Erythroblast (primary cell): Measurements from ENCODE around the gene GPA33.

ENCODE experiments used
- DNase-seq, 2 experiments: peaks; one replicate each; lab custom pipeline; 2025; lab: John Stamatoyannopoulos, UW
- GATA1 ChIP-seq: IDR thresholded peaks from 2 replicates; pipeline ENCODE4 v1.6.1; 2011; ENCODE audit warnings: low read depth, mild to moderate bottlenecking, control low read depth, low read length, moderate library complexity
- POLR2A ChIP-seq: IDR thresholded peaks from 2 replicates; pipeline ENCODE4 v1.6.1; 2011; ENCODE audit warnings: mild to moderate bottlenecking, low read length

The GPA33 gene

GRCh38 chr1:167126811-167127210, 36.6 kb upstream of the GPA33 start:
- DNase-seq: no peak
- TF ChIP-seq GATA1 (no peak), POLR2A (no peak)

- TF ChIP-seq GATA1 (no peak), POLR2A (no peak)
Measured at GRCh38 chr1:167126317-167126716, 36.1 kb upstream of the GPA33 start.

GRCh38 chr1:167122568-167122967, 32.4 kb upstream of the GPA33 start:
- TF ChIP-seq POLR2A (no peak), GATA1 (no peak)
- no peak for DNase-seq

More at GRCh38 chr1:167126317-167126716, 36.1 kb upstream of the GPA33 start:
- DNase-seq: no peak

GRCh38 chr1:167122121-167122480, 31.9 kb upstream of the GPA33 start:
- TF ChIP-seq POLR2A (no peak), GATA1 (no peak)
- DNase-seq: no peak

GRCh38 chr1:167121375-167122120, 31.4 kb upstream of the GPA33 start:
- DNase-seq: peak in 1 of 2 experiments; percentile 5
- TF ChIP-seq GATA1: no peak
- TF ChIP-seq POLR2A: no peak

GRCh38 chr1:167120899-167121298, 30.7 kb upstream of the GPA33 start:
- DNase-seq: no peak
- TF ChIP-seq POLR2A (no peak), GATA1 (no peak)

- no peak for DNase-seq
- TF ChIP-seq GATA1 (no peak), POLR2A (no peak)
Measured at GRCh38 chr1:167119696-167120095, 29.5 kb upstream of the GPA33 start.

GRCh38 chr1:167118188-167118587, 28.0 kb upstream of the GPA33 start:
- TF ChIP-seq POLR2A (no peak), GATA1 (no peak)
- no peak for DNase-seq

GRCh38 chr1:167117225-167117624, 27.0 kb upstream of the GPA33 start:
- DNase-seq: no peak
- TF ChIP-seq POLR2A: no peak

- DNase-seq: no peak
- TF ChIP-seq POLR2A (no peak), GATA1 (no peak)
Measured at GRCh38 chr1:167116174-167116573, 26.0 kb upstream of the GPA33 start.

GRCh38 chr1:167115655-167116054, 25.5 kb upstream of the GPA33 start:
- no peak for TF ChIP-seq GATA1
- no peak for DNase-seq

- TF ChIP-seq GATA1 (no peak), POLR2A (no peak)
- no peak for DNase-seq
Measured at GRCh38 chr1:167114725-167115124, 24.5 kb upstream of the GPA33 start.

GRCh38 chr1:167111868-167112709, 21.9 kb upstream of the GPA33 start:
- no peak for DNase-seq

GRCh38 chr1:167110586-167110985, 20.4 kb upstream of the GPA33 start:
- DNase-seq: no peak
- TF ChIP-seq POLR2A (no peak), GATA1 (no peak)

More at GRCh38 chr1:167111868-167112709, 21.9 kb upstream of the GPA33 start:
- TF ChIP-seq POLR2A (no peak), GATA1 (no peak)

- no peak for DNase-seq
Measured at GRCh38 chr1:167109125-167109524, 18.9 kb upstream of the GPA33 start.

More at GRCh38 chr1:167109125-167109524, 18.9 kb upstream of the GPA33 start:
- TF ChIP-seq GATA1: no peak
- TF ChIP-seq POLR2A: no peak
